ENCODE data around the gene OPHN1. TPM values are rescaled to one million over a fixed set of nuclear protein-coding genes. Genes with fewer than 3 reads are reported as not detected.

OPHN1 gene
- total RNA-seq, 1 donor from 2014 or later = 0.26 TPM

DNA sequence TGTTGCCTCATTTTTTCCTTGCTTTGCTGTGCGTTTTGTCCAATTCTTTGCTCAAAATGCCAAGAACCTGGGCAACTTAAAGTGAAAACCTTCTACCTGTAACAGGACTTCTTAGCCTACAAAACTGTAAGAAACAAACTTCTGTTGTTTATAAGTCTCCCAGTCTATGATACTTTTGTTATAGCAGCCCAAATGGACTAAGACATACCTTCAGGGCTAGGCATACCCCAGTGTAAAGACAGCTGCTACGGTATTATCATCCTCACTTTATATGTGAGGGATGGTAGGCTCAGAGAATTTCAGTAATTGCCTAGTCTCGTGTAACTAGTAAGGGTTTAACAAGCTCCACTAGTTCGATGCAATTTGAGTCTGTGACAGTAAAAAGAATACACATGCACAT lies 6.0 kb upstream of the OPHN1 start:
- DNase-seq = no peak
- Mint-ChIP-seq H3K9me3 (no peaks in the 10 kb centered on the region), H3K4me3 (no peak overlapping the region), H3K4me1 (peaks cover 7% of the 10 kb centered on the region), H3K27ac (no peak overlapping the region), H3K27me3 (peaks cover 14% of the 10 kb centered on the region), H3K36me3 (ENCODE audit: low read depth) (no peaks in the 10 kb centered on the region)
- intact Hi-C loops (cut with micrococcal nuclease) = no loop called here

DNA sequence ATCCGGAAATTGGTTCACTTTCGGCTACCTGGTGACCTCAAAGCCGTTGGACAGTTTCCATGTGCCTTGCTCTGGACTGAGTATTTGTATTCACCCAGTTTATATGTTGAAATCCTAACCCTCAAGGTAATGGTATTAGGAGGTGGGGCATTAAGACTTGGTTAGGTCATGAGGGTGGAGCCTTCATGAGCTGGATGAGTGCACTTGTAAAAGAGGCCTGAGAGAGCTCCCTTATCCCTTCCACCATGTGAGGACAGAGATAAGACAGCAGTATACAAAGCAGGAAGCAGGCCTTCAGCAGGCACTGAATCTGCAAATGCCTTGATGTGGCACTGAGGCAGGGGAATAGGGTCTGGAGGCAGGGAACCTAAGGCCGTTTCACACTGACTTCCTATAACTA lies 5.3 kb upstream of the OPHN1 start:
- no peaks in the 10 kb centered on the region for H3K9me3 Mint-ChIP-seq
- peaks cover 20% of the 10 kb centered on the region for H3K27me3 Mint-ChIP-seq
- intact Hi-C loops (cut with micrococcal nuclease) = no loop called here
- no peaks in the 10 kb centered on the region for H3K36me3 Mint-ChIP-seq (ENCODE audit: low read depth)
- DNase-seq = no peak
- no peak overlapping the region for H3K27ac Mint-ChIP-seq
- H3K4me3 Mint-ChIP-seq = no peak overlapping the region
- peaks cover 7% of the 10 kb centered on the region for H3K4me1 Mint-ChIP-seq

GRCh38 chrX:68433981-68434299 lies 645 bp upstream of the OPHN1 start:
- Mint-ChIP-seq H3K27ac (no peak overlapping the region), H3K4me1 (peaks cover 3% of the 10 kb centered on the region), H3K36me3 (ENCODE audit: low read depth) (no peaks in the 10 kb centered on the region), H3K27me3 (peaks cover 40% of the 10 kb centered on the region), H3K9me3 (no peaks in the 10 kb centered on the region), H3K4me3 (peak overlapping the region; percentile 73)
- intact Hi-C loops (cut with micrococcal nuclease) = no loop called here
- DNase-seq = no peak

GRCh38 chrX:68432648-68433047 lies 647 bp downstream of the OPHN1 start:
- peak overlapping the region; percentile 73 for H3K4me3 Mint-ChIP-seq
- no peaks in the 10 kb centered on the region for H3K36me3 Mint-ChIP-seq (ENCODE audit: low read depth)
- H3K4me1 Mint-ChIP-seq = peaks cover 3% of the 10 kb centered on the region
- no peak for DNase-seq
- H3K9me3 Mint-ChIP-seq = no peaks in the 10 kb centered on the region
- H3K27ac Mint-ChIP-seq = no peak overlapping the region
- intact Hi-C loops (cut with micrococcal nuclease) = no loop called here
- peaks cover 42% of the 10 kb centered on the region for H3K27me3 Mint-ChIP-seq

DNA sequence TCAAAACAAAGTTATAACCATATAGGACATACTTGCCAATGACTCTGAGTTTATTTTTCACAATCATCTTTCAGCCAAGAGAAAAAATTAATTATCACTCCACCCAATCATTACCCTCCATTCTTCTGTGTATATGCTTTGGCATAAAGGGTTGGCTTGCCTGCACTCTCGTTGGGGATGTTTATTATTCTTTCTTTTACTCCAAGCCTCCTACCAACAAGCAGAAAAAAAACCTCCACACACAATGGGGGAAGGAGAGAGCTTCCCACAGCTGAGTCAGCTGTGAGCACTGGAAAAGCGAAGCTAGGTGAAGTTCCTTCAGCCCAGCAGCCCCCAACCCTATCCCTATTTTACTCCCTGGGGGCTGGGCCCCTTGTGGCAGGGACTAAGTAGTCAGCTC lies 1.5 kb downstream of the OPHN1 start:
- Mint-ChIP-seq H3K4me3 (no peak overlapping the region), H3K27ac (no peak overlapping the region), H3K36me3 (ENCODE audit: low read depth) (no peaks in the 10 kb centered on the region), H3K9me3 (no peaks in the 10 kb centered on the region), H3K27me3 (peaks cover 42% of the 10 kb centered on the region), H3K4me1 (peaks cover 3% of the 10 kb centered on the region)
- no peak for DNase-seq
- intact Hi-C loops (cut with micrococcal nuclease) = no loop called here

- Mint-ChIP-seq H3K36me3 (ENCODE audit: low read depth) (no peaks in the 10 kb centered on the region), H3K9me3 (no peaks in the 10 kb centered on the region), H3K27me3 (peaks cover 31% of the 10 kb centered on the region), H3K27ac (no peak overlapping the region), H3K4me3 (no peak overlapping the region), H3K4me1 (peaks cover 3% of the 10 kb centered on the region)
- no peak for DNase-seq
- intact Hi-C loops (cut with micrococcal nuclease) = no loop called here
These were observed 4.1 kb downstream of the OPHN1 start for GRCh38 chrX:68429216-68429615.

DNA sequence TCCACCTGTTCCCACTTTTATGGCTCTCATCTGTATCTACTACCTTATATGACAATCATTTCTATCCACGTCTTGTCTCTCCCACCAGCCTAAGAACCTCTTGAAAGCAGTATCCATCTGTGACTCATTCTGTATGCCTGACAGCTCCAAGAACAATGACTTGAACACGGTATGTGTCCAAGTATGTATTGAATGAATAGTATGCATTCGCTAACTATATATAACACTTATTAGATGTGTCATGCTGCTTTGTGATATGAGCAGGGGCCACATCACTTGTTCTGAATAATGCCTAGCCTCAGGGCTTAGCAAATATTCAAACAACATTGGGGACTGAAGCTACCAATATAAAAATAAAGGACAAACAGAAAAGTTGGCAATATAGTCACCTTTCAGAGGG lies 4.9 kb downstream of the OPHN1 start:
- H3K27ac Mint-ChIP-seq = no peak overlapping the region
- H3K36me3 Mint-ChIP-seq (ENCODE audit: low read depth) = no peaks in the 10 kb centered on the region
- intact Hi-C loops (cut with micrococcal nuclease) = no loop called here
- peaks cover 3% of the 10 kb centered on the region for H3K4me1 Mint-ChIP-seq
- no peaks in the 10 kb centered on the region for H3K9me3 Mint-ChIP-seq
- DNase-seq = no peak
- H3K27me3 Mint-ChIP-seq = peaks cover 25% of the 10 kb centered on the region
- H3K4me3 Mint-ChIP-seq = no peak overlapping the region

GRCh38 chrX:68424719-68425118 lies 8.6 kb downstream of the OPHN1 start:
- H3K27ac Mint-ChIP-seq = no peak overlapping the region
- H3K4me1 Mint-ChIP-seq = peaks cover 2% of the 10 kb centered on the region
- H3K36me3 Mint-ChIP-seq (ENCODE audit: low read depth) = no peaks in the 10 kb centered on the region
- intact Hi-C loops (cut with micrococcal nuclease) = no loop called here
- H3K4me3 Mint-ChIP-seq = no peak overlapping the region
- no peaks in the 10 kb centered on the region for H3K9me3 Mint-ChIP-seq
- H3K27me3 Mint-ChIP-seq = peaks cover 3% of the 10 kb centered on the region
- no peak for DNase-seq

DNA sequence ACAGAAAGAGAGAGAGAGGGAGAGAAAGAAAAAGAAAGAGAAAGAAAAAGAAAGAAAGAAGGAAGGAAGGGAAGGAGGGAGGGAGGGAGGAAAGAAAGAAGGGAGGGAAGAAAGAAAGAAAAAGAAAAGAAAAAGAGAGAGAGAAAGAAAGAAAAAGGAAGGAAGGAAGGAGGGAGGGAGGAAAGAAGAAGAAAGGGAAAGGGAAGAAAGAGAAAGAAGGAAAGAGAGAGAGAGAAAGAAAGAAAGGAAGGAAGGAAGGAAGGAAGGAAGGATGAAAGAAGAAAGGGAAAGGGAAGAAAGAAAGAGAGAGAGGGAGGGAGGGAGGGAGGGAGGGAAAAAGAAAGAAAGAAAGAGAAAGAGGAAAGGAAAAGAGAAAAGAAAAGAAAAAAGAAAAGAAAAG lies 10.8 kb downstream of the OPHN1 start:
- H3K9me3 Mint-ChIP-seq = no peaks in the 10 kb centered on the region
- no peaks in the 10 kb centered on the region for H3K27me3 Mint-ChIP-seq
- H3K4me3 Mint-ChIP-seq = no peak overlapping the region
- no peak for DNase-seq
- no peak overlapping the region for H3K27ac Mint-ChIP-seq
- intact Hi-C loops (cut with micrococcal nuclease) = no loop called here
- H3K4me1 Mint-ChIP-seq = peaks cover 2% of the 10 kb centered on the region
- no peaks in the 10 kb centered on the region for H3K36me3 Mint-ChIP-seq (ENCODE audit: low read depth)

- Mint-ChIP-seq H3K36me3 (ENCODE audit: low read depth) (no peaks in the 10 kb centered on the region), H3K27me3 (no peaks in the 10 kb centered on the region), H3K27ac (no peak overlapping the region), H3K4me1 (peaks cover 2% of the 10 kb centered on the region), H3K9me3 (no peaks in the 10 kb centered on the region), H3K4me3 (no peak overlapping the region)
- DNase-seq = no peak
- intact Hi-C loops (cut with micrococcal nuclease) = no loop called here
These were observed 11.7 kb downstream of the OPHN1 start for GRCh38 chrX:68421636-68422035.

DNA sequence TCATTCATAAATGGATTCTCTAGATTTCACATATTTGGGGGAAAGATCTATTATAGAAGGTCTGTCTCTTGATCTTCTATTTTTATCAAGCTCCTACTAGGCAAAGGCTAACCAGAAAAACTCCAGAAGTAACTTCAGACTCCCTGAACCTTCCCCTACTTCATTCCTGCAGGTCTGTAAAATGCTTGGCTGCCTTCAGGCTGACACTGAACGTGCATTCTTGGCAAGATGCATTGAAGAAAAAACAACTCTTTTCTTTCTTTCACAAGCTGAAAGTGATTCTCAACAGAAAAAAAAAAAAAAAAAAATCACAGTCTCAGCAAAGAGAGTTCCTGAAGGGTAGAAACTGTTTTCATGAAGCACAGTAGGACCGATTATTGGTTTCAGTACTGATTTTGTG lies 12.7 kb downstream of the OPHN1 start:
- DNase-seq = no peak
- no peaks in the 10 kb centered on the region for H3K36me3 Mint-ChIP-seq (ENCODE audit: low read depth)
- intact Hi-C loops (cut with micrococcal nuclease) = no loop called here
- no peaks in the 10 kb centered on the region for H3K27me3 Mint-ChIP-seq
- H3K9me3 Mint-ChIP-seq = no peaks in the 10 kb centered on the region
- H3K27ac Mint-ChIP-seq = no peak overlapping the region
- no peak overlapping the region for H3K4me3 Mint-ChIP-seq
- peaks cover 2% of the 10 kb centered on the region for H3K4me1 Mint-ChIP-seq

DNA sequence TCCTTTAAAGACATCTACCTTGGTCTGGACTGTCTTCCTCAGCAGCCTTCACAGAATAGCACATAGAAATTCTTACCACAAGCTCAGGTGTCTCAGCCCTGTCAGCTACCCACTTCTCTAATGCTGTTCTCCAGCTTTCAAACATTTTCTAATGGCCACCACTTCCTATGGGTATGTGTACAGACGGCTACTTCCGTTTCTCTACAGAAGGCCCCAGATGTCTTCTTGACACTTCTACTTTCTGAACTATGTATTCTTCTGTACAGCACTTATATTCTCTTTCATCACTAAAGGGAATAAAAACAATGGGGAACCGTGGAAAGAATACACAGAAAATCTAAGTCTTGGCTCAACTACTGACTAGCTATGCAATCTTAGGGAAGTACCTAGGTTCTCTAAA lies 13.3 kb downstream of the OPHN1 start:
- no peak for DNase-seq
- Mint-ChIP-seq H3K27me3 (no peaks in the 10 kb centered on the region), H3K36me3 (ENCODE audit: low read depth) (no peaks in the 10 kb centered on the region), H3K4me3 (no peak overlapping the region), H3K4me1 (peaks cover 2% of the 10 kb centered on the region), H3K9me3 (no peaks in the 10 kb centered on the region), H3K27ac (no peak overlapping the region)
- intact Hi-C loops (cut with micrococcal nuclease) = no loop called here

- Mint-ChIP-seq H3K9me3 (no peaks in the 10 kb centered on the region), H3K27ac (no peak overlapping the region), H3K4me3 (no peak overlapping the region), H3K4me1 (peaks cover 2% of the 10 kb centered on the region), H3K36me3 (ENCODE audit: low read depth) (no peaks in the 10 kb centered on the region), H3K27me3 (no peaks in the 10 kb centered on the region)
- DNase-seq = no peak
- intact Hi-C loops (cut with micrococcal nuclease) = no loop called here
These were observed 15.6 kb downstream of the OPHN1 start for GRCh38 chrX:68417651-68418050.

DNA sequence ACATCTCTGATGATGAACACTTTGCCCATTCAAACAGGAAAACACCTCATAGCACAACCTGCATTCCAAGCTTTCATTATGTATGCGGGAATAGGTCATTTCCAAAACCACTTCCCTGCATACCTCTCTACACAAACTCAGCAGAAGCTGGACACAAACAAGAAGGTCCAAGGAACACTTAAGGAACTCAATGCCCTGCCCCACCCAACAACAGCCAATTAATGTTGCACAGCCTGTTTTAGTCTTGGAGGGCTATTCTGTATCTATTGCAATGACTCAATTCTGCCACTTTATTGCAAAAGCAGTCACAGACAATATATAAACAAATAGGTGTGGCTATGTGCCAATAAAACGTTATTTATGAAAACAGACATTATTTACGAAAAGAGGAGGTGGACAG lies 16.7 kb downstream of the OPHN1 start:
- intact Hi-C loops (cut with micrococcal nuclease) = no loop called here
- H3K27me3 Mint-ChIP-seq = no peaks in the 10 kb centered on the region
- DNase-seq = no peak
- H3K4me3 Mint-ChIP-seq = no peak overlapping the region
- H3K27ac Mint-ChIP-seq = no peak overlapping the region
- peaks cover 2% of the 10 kb centered on the region for H3K4me1 Mint-ChIP-seq
- no peaks in the 10 kb centered on the region for H3K9me3 Mint-ChIP-seq
- H3K36me3 Mint-ChIP-seq (ENCODE audit: low read depth) = no peaks in the 10 kb centered on the region

GRCh38 chrX:68415316-68415715 lies 18.0 kb downstream of the OPHN1 start:
- Mint-ChIP-seq H3K27me3 (no peaks in the 10 kb centered on the region), H3K27ac (no peak overlapping the region), H3K4me1 (peaks cover 2% of the 10 kb centered on the region), H3K36me3 (ENCODE audit: low read depth) (no peaks in the 10 kb centered on the region), H3K9me3 (no peaks in the 10 kb centered on the region), H3K4me3 (no peak overlapping the region)
- intact Hi-C loops (cut with micrococcal nuclease) = no loop called here
- DNase-seq = no peak

DNA sequence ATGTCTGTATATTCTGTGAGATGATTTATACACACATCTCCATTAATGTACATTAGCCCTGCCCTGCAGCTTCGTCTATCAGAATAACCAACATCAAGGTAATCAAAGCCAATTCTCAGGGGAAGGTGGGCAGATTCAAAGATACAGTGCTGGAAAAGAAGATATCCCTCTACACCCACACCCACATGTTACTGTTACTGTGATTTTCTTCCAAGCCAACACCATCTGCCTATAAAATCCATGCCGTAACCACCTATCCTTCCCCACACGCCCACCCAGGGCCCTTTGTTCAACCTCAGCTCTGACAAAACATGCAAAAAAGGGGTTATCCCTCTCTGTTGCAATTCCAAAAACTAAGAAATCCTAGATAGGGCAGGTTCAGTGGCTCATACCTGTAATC lies 20.0 kb downstream of the OPHN1 start:
- H3K4me1 Mint-ChIP-seq = no peaks in the 10 kb centered on the region
- no peaks in the 10 kb centered on the region for H3K36me3 Mint-ChIP-seq (ENCODE audit: low read depth)
- H3K27me3 Mint-ChIP-seq = no peaks in the 10 kb centered on the region
- intact Hi-C loops (cut with micrococcal nuclease) = no loop called here
- DNase-seq = no peak
- no peaks in the 10 kb centered on the region for H3K9me3 Mint-ChIP-seq
- no peak overlapping the region for H3K27ac Mint-ChIP-seq
- H3K4me3 Mint-ChIP-seq = no peak overlapping the region
